ENCODE results near the gene SMARCC1.

The SMARCC1 gene

GRCh38 chr3:47581422-47581821 lies 200.3 kb downstream of the SMARCC1 start:
- FAIRE-seq, result no peak

DNA sequence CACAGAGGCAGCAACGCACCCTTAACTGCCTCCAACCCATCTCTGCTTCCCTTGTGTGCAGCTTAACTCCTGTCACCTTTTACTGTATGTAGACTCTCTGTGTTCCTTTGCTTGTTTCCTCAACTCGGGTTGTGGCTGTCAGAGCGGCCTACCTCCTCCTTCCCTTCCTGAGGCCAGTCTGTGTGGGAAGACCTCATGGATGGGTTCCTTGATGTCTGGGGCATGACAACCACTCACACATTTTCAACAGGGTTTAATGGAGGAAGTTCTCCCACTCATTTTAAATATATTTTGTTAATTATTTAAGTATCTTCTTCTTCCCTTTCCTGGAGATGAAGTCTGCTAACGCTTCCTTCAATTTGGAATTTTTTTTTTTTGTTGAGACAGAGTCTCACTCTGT lies 201.2 kb downstream of the SMARCC1 start:
- no peak for FAIRE-seq

- FAIRE-seq, result no peak
Observed at GRCh38 chr3:47579875-47580274, 201.8 kb downstream of the SMARCC1 start.

DNA sequence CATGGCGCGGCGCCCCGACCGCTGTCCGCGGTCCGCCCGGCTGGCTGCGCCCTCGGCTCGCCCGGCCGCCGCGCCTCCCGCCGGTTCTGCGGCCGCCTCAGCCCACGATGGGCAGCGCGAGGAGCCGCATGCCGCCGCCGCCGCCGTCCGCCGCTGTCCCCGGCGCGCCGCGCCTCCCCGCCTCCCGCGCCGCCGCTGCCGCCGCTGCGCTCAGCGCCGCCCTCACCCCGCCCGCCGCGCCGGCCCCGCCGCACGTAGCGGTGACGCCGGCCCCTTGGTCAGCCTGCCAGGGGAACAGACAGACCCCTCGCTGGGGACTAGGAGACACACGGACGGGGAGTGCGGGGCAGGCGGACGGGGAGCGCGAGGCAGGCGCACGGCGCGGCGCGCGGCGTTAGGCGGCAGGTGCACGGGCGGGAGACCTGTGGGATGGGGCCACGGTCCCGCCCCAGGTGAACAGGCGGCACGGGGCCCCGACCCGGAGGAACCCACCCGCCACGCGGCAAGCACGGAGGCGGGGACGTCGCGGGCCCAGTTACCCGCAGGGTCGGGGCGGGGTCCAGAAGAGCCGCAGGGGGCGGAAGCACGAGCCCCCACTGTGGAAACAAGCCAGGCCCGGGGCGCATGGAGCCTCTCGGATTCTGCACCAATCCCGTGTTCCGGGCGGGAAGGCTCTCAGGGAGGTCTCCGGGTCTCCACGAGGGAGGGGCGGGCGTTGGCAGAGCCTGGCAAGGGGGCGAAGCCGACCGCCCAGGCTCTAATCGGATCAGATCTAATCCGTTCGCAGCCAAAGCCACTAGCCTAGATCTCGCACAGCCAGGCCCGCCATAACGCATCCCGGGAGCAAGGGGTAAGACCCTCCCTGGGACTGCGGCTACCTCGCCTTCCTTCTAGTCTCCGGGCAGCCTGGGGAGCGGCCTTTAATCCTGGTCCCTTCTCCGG lies 202.7 kb downstream of the SMARCC1 start, which contains the start of gene CSPG5:
Gene CSPG5, minus strand, starts transcription at position 175 of the 942 bp plus-strand sequence. Its CDS starts 172 bp downstream, at position 3.
- no peak for FAIRE-seq

DNA sequence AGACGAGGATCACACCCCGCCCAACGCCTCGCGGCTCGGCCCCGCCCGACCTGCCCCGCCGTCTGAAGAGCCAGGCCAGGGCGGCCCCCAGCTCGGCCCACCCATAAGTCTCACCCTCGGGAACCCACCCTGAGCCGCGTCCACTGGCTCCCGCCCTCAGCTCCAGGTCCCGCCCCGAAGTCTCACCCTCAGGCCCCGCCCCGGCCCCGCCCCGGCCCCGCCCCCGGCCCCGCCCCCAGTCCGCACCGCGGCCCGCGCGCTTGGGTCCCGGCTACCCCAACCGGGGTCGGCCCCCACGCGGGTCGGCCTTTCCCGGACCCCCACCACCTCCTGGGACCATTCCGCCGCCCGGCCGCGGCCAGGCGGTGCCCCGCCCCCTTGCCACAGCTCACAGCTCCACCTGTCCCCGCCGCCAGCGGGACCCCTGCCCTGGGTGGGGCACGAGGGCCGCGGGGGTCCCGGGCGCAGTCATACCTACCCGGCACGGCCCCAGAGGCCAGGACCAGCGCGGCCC lies 203.5 kb downstream of the SMARCC1 start:
- FAIRE-seq, result no peak

- FAIRE-seq, result no peak
Observed at GRCh38 chr3:47577583-47578118, 204.0 kb downstream of the SMARCC1 start.

DNA sequence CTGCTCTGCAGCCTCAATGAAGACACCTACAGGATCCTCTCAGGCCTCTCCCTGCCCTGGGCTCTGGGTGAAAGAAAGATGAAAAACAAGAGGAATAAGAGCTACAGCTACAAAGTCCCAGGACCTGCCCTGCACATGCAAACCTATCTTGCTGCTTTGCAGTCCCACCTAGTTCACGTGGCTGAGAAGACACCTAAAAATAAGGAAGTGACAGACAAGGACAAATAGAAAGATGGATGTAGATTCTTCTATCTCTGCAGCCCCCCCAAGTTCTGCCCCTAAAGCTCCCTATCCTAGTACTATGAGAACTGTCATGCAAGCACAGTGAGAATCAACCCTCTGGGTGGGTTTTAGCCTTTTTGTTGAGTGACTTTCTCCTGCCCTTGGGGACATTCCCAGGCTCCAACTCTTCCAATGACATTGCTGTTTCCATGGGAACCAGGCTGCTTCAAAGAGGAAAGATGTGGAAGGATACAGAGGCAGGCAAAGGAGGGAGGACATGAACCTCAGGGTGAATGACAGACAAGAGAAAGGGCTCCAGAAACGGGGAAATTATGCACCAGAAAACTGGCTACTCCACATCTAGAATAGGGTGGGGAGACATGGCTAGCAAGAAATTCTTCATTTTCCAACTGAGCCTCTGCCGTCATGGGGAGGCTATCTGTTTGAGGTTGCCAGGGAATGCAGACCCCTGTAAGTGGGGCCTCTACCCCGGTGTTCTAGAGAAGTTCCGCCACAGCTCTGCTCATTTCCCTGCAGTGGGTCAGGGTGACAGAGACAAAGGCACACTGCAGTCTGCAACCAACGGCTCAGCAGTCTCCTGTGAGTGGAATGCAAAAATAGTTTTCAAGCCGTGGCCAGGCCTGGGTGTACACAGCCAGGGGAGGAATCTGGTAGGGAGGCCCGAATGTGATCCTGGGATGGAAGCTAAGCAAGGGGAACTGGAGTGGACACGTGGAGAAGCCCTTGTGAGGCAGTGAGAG lies 208.2 kb downstream of the SMARCC1 start:
- FAIRE-seq, result no peak

DNA sequence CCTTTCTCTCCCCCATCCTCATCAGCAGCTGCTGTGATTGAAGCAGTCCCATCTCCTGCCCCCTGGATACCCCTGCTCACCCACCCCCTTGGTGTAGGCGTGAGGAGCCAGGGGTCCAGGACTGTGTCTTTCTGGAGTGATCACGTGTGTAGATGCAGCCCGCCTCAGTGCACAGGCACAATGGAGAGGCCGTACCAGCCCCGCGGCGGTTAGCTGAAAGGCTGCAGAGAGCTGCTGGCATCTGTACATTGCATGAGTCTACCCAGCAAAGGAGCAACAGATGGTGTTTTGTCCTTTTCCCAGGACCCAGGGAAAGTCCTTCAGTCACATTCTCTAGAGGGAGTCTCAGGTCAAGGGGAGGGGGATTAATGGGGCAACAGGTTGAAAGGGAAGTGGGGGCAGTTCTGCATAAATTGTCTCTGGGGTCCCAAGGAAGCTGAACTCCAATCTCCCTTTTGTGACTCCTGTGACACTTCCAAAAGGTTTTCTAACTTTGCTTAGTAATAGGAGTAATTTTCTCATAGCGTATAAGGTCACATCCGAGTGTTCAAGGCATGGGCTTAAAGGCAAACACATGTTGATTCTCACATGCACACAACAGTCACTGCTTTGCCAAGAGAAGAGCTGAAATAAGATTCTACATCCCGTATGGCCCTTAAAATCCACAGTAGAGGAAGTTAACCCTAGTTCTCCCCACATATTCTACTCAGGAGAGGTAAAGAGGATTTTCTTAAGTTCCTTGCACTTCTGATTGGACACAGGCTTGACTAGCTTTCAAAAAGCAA lies 210.1 kb downstream of the SMARCC1 start:
- FAIRE-seq, result no peak

GRCh38 chr3:47568901-47569300 lies 212.8 kb downstream of the SMARCC1 start:
- FAIRE-seq, result no peak

GRCh38 chr3:47567149-47567548 lies 214.5 kb downstream of the SMARCC1 start:
- no peak for FAIRE-seq

DNA sequence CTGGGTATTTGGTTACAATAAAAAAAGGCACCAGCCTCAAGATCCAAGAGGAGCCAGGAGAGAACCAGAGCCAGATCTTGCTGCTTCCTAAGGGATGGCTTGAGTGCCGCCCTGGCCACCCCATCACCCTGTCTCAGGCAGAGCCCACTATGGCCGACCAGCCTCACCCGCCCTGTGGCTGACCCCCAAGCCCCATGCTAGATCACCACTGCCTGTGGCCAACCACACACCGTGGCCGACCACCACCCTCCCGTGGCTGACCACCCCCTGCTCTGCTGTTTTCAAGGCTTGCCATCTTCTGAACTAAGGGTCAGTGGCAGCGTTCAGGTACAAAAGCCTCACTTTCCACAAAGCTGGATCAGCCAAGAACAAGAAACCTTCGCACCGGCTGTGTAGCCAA lies 215.0 kb downstream of the SMARCC1 start:
- no peak for FAIRE-seq

DNA sequence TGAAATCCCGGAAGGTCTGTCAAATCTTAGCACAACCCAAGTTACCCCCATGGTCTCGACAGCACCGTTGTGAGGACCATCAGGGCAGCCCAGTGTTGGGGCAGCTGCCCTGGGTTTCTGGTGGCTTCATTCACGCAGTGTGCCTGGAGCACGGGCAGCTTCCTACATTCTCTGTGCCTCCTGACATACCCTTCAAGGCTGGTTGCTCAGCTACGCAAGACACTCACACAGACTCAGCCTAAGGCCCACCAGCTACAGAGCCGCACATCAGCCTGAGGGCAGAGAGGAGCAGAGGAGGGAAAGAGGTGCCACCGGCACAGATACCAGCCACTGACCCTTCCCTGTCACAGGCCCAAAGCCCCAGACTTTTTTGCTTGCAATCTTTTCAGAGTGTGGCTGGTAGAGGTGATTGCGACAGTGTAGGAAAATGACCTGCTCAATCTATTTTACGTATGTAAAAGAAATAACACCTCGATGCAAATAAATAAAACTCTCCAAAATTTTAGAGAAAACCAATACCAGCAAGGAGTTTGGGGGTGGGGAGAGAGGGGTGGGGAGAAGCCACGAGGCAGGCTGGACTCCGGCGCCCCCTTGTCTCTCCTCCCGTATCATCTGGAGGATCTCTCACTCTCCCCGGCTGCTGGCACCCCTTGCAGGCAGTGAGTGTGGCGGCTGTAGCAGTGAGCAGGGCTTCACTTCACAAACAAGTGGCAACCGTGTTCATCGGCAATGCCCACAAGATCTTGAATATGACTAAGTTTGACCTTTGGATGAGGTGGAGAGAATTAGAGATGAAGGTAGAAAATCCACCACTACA lies 215.8 kb downstream of the SMARCC1 start:
- no peak for FAIRE-seq

DNA sequence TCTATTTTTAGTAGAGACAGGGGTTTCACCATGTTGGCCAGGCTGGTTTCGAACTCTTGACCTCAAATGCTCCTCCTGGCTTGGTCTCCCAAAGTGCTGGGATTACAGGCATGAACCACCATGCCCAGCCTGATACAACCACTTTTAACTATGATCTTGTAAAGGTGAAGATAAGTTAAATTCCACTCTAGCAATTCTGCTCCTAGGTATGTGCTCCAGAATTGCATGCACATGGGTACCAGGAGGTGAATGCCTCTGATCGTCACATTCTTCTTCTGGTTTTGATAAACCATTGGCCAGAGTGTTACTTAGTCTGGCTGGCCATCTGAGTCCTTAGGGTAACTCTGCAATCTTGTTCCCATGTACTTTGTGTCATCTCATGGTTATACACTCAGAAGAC lies 225.3 kb downstream of the SMARCC1 start:
- no peak for FAIRE-seq

- no peak for FAIRE-seq
Observed at GRCh38 chr3:47554335-47554734, 227.4 kb downstream of the SMARCC1 start.

DNA sequence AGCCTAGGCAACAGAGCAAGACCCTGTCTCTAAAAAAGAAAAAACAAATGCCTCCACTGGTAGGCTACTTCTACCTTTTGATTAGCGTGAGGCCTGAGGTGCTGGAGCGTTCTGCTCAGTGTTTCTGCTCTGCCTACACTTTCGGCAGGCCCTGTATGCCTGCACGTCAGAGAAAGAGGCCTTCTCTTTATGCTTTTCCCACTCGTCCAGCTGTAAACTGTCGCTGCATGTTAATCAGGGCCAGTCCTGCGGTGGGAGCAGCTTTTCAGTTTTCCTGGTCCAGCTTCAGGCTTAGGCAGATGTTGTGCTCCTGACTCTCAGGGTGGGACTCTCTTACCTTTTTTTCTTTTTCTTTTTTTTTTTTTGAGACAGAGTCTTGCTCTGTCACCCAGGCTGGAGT lies 228.3 kb downstream of the SMARCC1 start:
- no peak for FAIRE-seq

GRCh38 chr3:47542471-47543173 lies 239.1 kb downstream of the SMARCC1 start:
- FAIRE-seq, result no peak

DNA sequence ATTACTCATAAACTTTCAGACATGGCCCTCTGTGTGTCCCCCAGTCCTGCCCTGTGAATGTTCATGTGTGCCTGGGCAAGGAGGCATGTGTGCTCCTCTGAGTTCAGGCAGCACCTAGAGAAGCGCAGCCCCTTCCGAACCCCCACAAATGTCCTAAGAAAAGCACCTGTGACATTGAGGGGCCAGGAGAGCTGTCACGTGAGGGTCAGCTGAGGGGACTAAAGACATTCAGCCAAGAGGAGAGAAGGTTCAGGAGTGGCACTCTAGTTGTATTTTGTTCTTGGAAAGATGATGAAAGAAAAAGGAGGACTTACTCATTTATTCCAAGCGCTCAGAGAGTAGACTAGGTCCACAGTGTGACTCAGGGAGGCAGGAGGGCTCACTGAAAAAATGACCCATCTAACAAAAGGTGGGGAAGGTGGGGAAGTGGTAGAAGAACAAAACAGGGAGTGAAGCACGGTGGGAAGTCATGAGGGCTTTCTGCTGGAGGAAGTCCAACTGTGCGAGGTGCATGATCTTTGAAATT lies 240.0 kb downstream of the SMARCC1 start:
- no peak for FAIRE-seq

- no peak for FAIRE-seq
Observed at GRCh38 chr3:47540281-47540680, 241.4 kb downstream of the SMARCC1 start.

GRCh38 chr3:47536967-47537366 lies 244.7 kb downstream of the SMARCC1 start:
- no peak for FAIRE-seq

DNA sequence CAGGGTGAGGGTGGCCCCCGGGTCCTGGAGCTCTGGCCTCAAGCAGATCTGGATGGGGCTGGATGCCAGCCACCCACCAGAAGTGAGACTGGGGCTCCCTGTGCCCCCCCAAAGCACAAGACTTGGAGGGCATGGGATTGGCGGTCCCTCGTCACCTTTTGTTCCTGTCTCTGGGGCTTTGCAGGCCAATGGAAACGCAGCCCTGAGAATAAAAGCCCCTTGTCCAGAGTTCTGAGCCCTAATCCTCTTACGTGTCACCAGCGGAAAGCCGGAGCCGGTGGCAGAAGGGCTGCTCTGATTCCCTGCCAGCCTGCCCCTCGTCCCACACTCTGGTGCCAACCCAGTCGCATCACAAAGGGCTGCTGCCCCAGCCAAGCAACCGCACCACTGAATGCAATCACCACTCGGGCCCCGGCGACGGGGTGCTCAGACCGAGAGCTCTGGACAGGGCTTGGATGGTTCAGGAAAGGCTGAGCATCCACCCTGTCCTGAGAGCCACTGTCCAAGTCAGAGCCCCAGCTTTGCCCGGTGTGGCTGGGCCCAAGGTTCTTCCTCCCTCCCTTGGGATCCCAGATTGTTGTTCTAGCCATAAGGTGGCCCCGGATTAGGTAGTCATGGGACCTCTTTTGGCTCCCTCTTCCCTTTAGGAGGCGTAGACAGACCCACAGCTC lies 245.3 kb downstream of the SMARCC1 start:
- no peak for FAIRE-seq
